ENCODE data around the gene TMEM181. TPM values are rescaled to one million over a fixed set of nuclear protein-coding genes. Genes with fewer than 3 reads are reported as not detected.

The TMEM181 gene
- 19.5 and 29.5 TPM in 2 replicates for polyA plus RNA-seq (2012; rRNA removed)
- polyA plus RNA-seq (2012; cell fraction: cytosol; rRNA removed): 28.2 and 28.3 TPM in 2 replicates
- polyA plus RNA-seq (2012; cell fraction: nucleus; rRNA removed): 13.8 and 24.6 TPM in 2 replicates

GRCh38 chr6:158559895-158560835 lies at the start of gene TMEM181:
TMEM181 (plus strand) TSS chr6:158560091; CDS start chr6:158560225, 134 bp downstream.
- Histone ChIP-seq H3K4me1 (ENCODE audit: control insufficient read depth in 1 of 2, insufficient read depth in 2 of 2, low read depth in 1 of 2, low read length in 1 of 2) (peaks cover 11 to 27% of the 10 kb centered on the region in 2 experiments; a peak in 3 of 4 replicates), H3F3A (replicated peaks; ENCODE audit: insufficient read depth) (no peaks in the 10 kb centered on the region), H3K9ac (peak within 1 kb of the TSS; percentile 83), H3K27me3 (ENCODE audit: insufficient read depth) (no peaks in the 10 kb centered on the region), H3K4me2 (peak within 1 kb of the TSS; percentile 99), H3K79me2 (ENCODE audit: insufficient read depth) (peaks cover 50% of the 10 kb centered on the region), H4K20me1 (ENCODE audit: insufficient read depth) (peaks cover 38% of the 10 kb centered on the region), H3K9me2 (no peaks in the 10 kb centered on the region), H3K36me3 (replicated peaks in 1 of 2; ENCODE audit: control insufficient read depth in 1 of 2, insufficient read depth in 2 of 2, low read length in 1 of 2) (no peaks in the 10 kb centered on the region), H3K9me3 (no peaks in the 10 kb centered on the region), H2AFZ (ENCODE audit: low read depth) (peak within 1 kb of the TSS; percentile 99), H3K4me3 (ENCODE audit: low read depth in 2 of 2, low read length in 1 of 2) (peak within 1 kb of the TSS; percentile 86 to 90), H3K27ac (ENCODE audit: low read depth in 2 of 2, low read length in 1 of 2) (peak within 1 kb of the TSS; percentile 82 to 83)
- ChIA-PET CTCF (interaction anchor here (0.8 to 1.2 kb wide), 3 partner anchors 41 to 339 kb away, joined by 4 to 5 read pairs (median 4); no protein-coding TSS in a partner anchor), POLR2A (interaction anchor here (0.6 to 1.3 kb wide), 2 partner anchors 23 to 71 kb away, joined by 3 to 5 read pairs; no protein-coding TSS in a partner anchor)
- WGBS (ENCODE audit: low lambda C conversion rate): 0% methylated on average over 12 of the region's 120 CpGs
- DNase-seq: peak; percentile 94
- TF ChIP-seq FOSL2 (IDR thresholded peaks at IDR 0.05; ENCODE audit: borderline replicate concordance, low read depth) (no peak), CTCF (IDR thresholded peaks at IDR 0.05) (no peak), TCF12 (IDR thresholded peaks at IDR 0.05) (no peak; the same call in 1 of the 2 replicates), SMC3 (IDR thresholded peaks at IDR 0.05; ENCODE audit: low read depth, low read length) (no peak), FOXJ3 (CRISPR knock-in tag; IDR thresholded peaks at IDR 0.05) (no peak), RCOR1 (IDR thresholded peaks at IDR 0.05; ENCODE audit: low read length) (no peak), USF2 (IDR thresholded peaks at IDR 0.05; ENCODE audit: borderline replicate concordance, low read depth, low read length) (peak; percentile 91), JUND (IDR thresholded peaks at IDR 0.05) (no peak), RFX5 (IDR thresholded peaks at IDR 0.05; ENCODE audit: low read length) (no peak), EP300 (IDR thresholded peaks at IDR 0.05; ENCODE audit: borderline replicate concordance in 1 of 2, low read depth in 1 of 2, low read length in 1 of 2) (no peak), GABPA (IDR thresholded peaks at IDR 0.05; ENCODE audit: low read depth) (peak; percentile 71), CHD2 (IDR thresholded peaks at IDR 0.05; ENCODE audit: low read length, partially characterized antibody) (no peak), MAX (IDR thresholded peaks at IDR 0.05; ENCODE audit: low read depth) (peak; percentile 85), REST (IDR thresholded peaks at IDR 0.05; ENCODE audit: low read depth, low read length) (no peak), POLR2AphosphoS5 (IDR thresholded peaks at IDR 0.05; ENCODE audit: low read depth, low read length) (peak; percentile 63), USF1 (IDR thresholded peaks at IDR 0.05; ENCODE audit: borderline replicate concordance, low read depth) (peak; percentile 96), GATA2 (CRISPR knock-in tag; IDR thresholded peaks at IDR 0.05) (no peak), NRF1 (IDR thresholded peaks at IDR 0.05; ENCODE audit: low read depth, low read length) (no peak), YY1 (IDR thresholded peaks at IDR 0.05; ENCODE audit: low read depth) (no peak), NFIC (IDR thresholded peaks at IDR 0.05; ENCODE audit: borderline replicate concordance) (no peak), IRF3 (IDR thresholded peaks at IDR 0.05; ENCODE audit: low read depth, low read length) (no peak), RXRA (IDR thresholded peaks at IDR 0.05; ENCODE audit: borderline replicate concordance, low read depth) (no peak), SIN3A (IDR thresholded peaks at IDR 0.05; ENCODE audit: borderline replicate concordance, low read depth, low read length) (peak; percentile 15; the same call in 1 of the 2 replicates), MEF2A (IDR thresholded peaks at IDR 0.05; ENCODE audit: borderline replicate concordance, low read depth) (no peak)
